ENCODE measurements around the gene LSS. TPM values are rescaled to one million over a fixed set of nuclear protein-coding genes. Genes with fewer than 3 reads are reported as not detected.
"Not testable (repeated sequence)": the region's sequence is repeated elsewhere in the genome, so short reads cannot be mapped to it uniquely, and the experiment has no call there.

The LSS gene
- total RNA-seq, 2 donors from 2014 or later: 38.9 to 68.9 TPM

DNA sequence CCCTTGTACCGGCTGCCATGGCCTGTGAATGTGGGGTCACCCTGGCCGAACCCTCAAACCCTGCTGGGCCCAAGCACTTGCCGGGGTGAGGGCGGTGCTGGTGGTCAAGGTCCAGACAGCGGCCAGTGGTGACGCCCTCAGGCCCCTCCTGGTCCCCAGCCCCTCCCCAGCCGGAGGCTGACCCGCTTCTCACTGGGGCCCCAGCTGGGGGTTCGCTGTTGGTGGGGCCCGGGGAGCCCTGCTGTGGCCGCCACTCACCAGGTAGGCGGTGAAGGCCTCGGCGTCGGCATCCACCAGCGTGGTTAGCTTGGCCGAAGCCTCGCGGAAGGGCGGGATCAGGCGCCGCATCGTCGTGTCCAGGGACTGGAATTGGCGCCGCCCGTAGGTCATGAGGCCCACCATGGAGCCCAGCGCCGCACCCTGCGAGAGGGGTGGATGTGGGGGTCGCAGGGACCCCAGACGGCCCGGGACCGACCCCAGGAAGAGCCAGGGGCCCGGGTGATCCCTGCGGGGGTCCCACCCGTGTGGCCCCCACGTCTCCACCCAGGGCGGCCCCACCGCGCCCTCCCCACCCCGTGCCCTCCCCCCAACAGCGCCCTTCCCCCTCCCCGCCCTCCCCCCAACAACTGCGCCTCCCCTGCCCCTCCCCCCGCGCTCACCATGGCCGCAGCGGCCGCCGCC lies 83.3 kb downstream of the LSS start:
- Histone ChIP-seq H3K4me1 (peaks cover 7% of the 10 kb centered on the region), H3K9me3 (no peaks in the 10 kb centered on the region), H3K36me3 (replicated peaks in 1 of 2; ENCODE audit: insufficient read depth in 1 of 2, low read depth in 2 of 2) (no peaks in the 10 kb centered on the region), H3K4me3 (no peak overlapping the region), H3K27ac (no peak overlapping the region), H3K27me3 (no peaks in the 10 kb centered on the region)
- TF ChIP-seq POLR2A (IDR thresholded peaks at IDR 0.05): no peak
- TF ChIP-seq, protein P1, sequence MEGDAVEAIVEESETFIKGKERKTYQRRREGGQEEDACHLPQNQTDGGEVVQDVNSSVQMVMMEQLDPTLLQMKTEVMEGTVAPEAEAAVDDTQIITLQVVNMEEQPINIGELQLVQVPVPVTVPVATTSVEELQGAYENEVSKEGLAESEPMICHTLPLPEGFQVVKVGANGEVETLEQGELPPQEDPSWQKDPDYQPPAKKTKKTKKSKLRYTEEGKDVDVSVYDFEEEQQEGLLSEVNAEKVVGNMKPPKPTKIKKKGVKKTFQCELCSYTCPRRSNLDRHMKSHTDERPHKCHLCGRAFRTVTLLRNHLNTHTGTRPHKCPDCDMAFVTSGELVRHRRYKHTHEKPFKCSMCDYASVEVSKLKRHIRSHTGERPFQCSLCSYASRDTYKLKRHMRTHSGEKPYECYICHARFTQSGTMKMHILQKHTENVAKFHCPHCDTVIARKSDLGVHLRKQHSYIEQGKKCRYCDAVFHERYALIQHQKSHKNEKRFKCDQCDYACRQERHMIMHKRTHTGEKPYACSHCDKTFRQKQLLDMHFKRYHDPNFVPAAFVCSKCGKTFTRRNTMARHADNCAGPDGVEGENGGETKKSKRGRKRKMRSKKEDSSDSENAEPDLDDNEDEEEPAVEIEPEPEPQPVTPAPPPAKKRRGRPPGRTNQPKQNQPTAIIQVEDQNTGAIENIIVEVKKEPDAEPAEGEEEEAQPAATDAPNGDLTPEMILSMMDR (IDR thresholded peaks at IDR 0.05): no peak
- 82 to 100% methylated on average over 1 to 26 of the region's 51 CpGs for WGBS, 2 donors
- DNase-seq (no peak), ATAC-seq (no peak)
- intact Hi-C loops (cut with DNase I): no loop called here

DNA sequence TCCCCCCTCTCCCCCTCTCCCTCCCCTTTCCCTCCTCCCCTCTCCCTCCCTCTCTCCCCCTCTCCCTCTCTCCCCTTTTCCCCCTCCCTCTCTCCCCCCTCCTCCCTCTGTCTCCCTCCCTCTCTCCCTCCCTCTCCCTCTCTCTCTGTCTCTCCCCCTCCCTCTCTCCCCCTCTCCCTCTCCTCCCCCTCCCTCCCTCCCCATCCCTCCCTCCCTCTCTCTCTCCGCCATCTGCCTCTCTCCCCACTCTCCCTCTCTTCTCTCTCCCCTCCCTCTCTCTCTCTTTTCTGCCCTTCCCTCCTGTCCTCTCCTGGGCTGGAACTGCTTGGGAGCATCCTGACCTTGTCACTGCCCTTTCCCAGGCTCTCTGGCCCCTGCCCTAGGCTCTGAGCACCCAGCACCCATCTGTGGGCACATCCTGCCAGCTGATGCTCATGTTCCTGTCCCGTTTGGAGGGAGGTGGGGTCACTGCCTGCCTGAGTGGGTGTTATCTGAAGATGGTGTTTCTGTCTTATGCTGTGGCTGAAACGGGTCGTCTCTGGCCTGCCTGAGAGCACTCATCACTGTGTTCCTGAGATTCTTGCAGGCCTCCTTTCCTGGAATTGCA lies 84.0 kb downstream of the LSS start:
- Histone ChIP-seq H3K27ac (no peak overlapping the region), H3K4me1 (peaks cover 7% of the 10 kb centered on the region), H3K4me3 (no peak overlapping the region), H3K27me3 (no peaks in the 10 kb centered on the region), H3K36me3 (replicated peaks in 1 of 2; ENCODE audit: insufficient read depth in 1 of 2, low read depth in 2 of 2) (no peaks in the 10 kb centered on the region), H3K9me3 (no peaks in the 10 kb centered on the region)
- ATAC-seq (no peak), DNase-seq (no peak)
- intact Hi-C loops (cut with DNase I): no loop called here
- TF ChIP-seq POLR2A (IDR thresholded peaks at IDR 0.05): no peak
- TF ChIP-seq, protein P1 (IDR thresholded peaks at IDR 0.05): no peak
- WGBS, 2 donors: 38 to 40% methylated on average over 1 to 3 of the region's 4 CpGs

DNA sequence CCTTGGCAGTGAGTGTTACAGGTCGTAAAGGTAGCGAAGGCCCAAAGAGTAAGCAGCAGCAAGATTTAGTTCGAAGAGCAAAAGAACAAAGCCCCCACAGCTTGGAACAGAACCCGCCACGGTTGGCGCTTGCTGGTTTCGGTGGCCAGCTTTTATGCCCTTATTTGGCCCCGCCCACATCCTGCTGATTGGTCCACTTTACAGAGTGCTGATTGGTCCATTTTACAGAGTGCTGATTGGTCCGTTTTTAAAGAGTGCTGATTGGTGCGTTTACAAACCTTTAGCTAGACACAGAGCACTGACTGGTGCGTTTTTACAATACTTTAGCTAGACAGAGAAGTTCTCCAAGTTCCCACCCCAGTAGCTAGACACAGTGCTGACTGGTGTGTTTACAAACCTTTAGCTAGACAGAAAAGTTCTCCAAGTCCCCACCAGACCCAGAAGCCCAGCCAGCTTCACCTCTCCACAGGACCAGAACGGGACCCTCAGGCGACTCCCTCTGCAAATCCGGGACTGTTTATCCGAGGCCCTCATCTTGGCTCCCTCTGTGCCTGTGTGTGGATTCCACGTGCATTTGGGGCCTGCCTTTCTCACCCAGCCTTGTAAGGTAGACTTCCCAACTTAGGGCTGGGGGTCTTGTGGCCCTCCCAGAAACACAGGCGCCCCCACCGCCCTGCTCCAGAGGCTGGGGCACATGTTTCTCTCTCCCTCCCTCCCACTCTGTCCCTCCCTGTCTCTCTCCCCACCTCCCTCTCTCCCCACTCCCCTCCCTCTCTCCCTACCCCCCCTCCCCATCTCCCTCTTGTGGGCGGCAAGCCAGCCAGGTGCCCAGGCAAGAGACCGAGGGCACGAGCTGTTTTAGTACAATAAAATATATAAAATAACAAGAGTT lies 85.7 kb downstream of the LSS start:
- ATAC-seq: no peak
- 67 to 72% methylated on average over 17 to 21 of the region's 21 CpGs for WGBS, 2 donors
- H3K9me3 ChIP-seq: no peaks in the 10 kb centered on the region
- no peak overlapping the region for H3K27ac ChIP-seq
- TF ChIP-seq, protein P1 (IDR thresholded peaks at IDR 0.05): no peak
- no peak for TF ChIP-seq POLR2A (IDR thresholded peaks at IDR 0.05)
- DNase-seq: no peak
- H3K27me3 ChIP-seq: no peaks in the 10 kb centered on the region
- intact Hi-C loops (cut with DNase I): no loop called here
- H3K36me3 ChIP-seq (replicated peaks in 1 of 2; ENCODE audit: insufficient read depth in 1 of 2, low read depth in 2 of 2): no peaks in the 10 kb centered on the region
- H3K4me3 ChIP-seq: no peak overlapping the region
- peaks cover 7% of the 10 kb centered on the region for H3K4me1 ChIP-seq

DNA sequence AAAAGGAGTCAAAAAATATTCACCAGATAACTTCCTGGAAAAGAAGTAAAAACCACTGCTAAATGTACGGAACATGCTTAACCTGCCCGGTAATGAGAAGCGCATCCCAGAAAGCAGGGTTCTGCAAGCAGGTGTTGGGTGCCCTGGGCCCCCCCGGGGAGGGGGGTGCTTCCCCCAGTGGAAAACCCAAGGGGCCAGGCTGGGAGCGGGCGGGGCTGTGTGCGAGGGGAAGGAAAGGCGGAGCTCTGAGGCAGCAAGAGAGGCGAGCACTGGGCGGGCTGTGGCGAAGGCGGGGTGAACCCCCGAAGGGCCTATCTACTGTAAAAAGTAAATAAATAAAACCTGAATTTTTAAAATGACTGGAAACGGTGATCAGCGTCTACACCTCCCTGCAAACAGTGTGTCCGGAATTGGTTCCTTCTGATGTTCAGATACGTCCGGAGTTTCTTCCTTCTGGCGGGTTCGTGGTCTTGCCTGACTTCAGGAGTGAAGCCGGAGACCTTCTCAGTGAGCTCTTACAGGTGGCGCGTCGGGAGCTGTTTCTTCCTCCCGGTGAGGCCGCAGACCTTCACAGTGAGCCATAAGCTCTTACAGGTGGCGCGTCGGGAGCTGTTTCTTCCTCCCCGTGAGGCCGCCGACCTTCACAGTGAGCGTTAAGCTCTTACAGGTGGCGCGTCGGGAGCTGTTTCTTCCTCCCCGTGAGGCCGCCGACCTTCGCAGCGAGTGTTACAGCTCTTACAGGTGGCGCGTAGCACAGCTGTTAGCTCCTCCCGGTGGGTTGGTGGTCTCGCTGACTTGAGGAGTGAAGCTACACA lies 86.6 kb downstream of the LSS start:
- no peak for DNase-seq
- Histone ChIP-seq H3K4me1 (peaks cover 7% of the 10 kb centered on the region), H3K27ac (no peak overlapping the region), H3K4me3 (no peak overlapping the region), H3K36me3 (replicated peaks in 1 of 2; ENCODE audit: insufficient read depth in 1 of 2, low read depth in 2 of 2) (no peaks in the 10 kb centered on the region), H3K9me3 (no peaks in the 10 kb centered on the region), H3K27me3 (no peaks in the 10 kb centered on the region)
- intact Hi-C loops (cut with DNase I): no loop called here
- no peak for ATAC-seq
- WGBS, 2 donors: 85 to 91% methylated on average over 44 to 45 of the region's 45 CpGs
- no peak for TF ChIP-seq POLR2A (IDR thresholded peaks at IDR 0.05)
- TF ChIP-seq, protein P1 (IDR thresholded peaks at IDR 0.05): no peak

DNA sequence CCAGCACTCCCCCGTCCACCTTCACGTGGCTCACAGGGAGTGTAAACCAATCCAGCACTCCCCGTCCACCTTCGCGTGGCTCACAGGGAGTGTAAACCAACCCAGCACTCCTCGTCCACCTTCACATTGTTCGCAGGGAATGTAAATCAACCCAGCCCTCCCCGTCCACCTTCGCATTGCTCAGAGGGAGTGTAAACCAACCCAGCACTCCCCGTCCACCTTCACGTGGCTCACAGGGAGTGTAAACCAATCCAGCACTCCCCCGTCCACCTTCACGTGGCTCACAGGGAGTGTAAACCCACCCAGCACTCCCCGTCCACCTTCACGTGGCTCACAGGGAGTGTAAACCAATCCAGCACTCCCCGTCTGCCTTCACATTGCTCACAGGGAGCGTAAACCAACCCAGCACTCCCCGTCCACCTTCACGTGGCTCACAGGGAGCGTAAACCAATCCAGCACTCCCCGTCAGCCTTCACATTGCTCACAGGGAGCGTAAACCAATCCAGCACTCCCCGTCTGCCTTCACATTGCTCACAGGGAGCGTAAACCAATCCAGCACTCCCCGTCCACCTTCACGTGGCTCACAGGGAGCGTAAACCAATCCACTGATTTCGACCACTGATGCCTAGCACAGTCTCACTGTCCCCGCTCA lies 88.1 kb downstream of the LSS start:
- H3K27me3 ChIP-seq; H3K36me3 ChIP-seq (replicated peaks in 1 of 2; ENCODE audit: insufficient read depth in 1 of 2, low read depth in 2 of 2); intact Hi-C loops (cut with DNase I); H3K4me1 ChIP-seq; ATAC-seq; H3K4me3 ChIP-seq; H3K9me3 ChIP-seq; DNase-seq; H3K27ac ChIP-seq: not testable (repeated sequence)
- 30 to 45% methylated on average over 29 of the region's 29 CpGs for WGBS, 2 donors
